Activated T-helper 2 cell treated with anti-CD3 and anti-CD28 coated beads, Interferon-gamma antibody, Interleukin-2, Interleukin-4, amounts not matched to agents 10 μg/mL and 5 μg/mL and 100 μg/mL, durations not matched to agents 14 hours and 24 hours and 36 hours (primary cell): ENCODE data around the gene FAM117B. TPM values are rescaled to one million over a fixed set of nuclear protein-coding genes. Genes with fewer than 3 reads are reported as not detected.

Experiments used
- DNase-seq: peaks from one replicate; pipeline ENCODE4 v3.0.0; 2021; ENCODE audit warnings: low spot score
- H3K27ac Mint-ChIP-seq: one replicate; pipeline ENCODE4 v1.8.0; 2021; ENCODE audit warnings: mixed read lengths
- H3K27me3 Mint-ChIP-seq: one replicate; pipeline ENCODE4 v1.8.0; 2021; ENCODE audit warnings: low read depth, mixed read lengths
- H3K36me3 Mint-ChIP-seq: one replicate; pipeline ENCODE4 v1.8.0; 2021; ENCODE audit warnings: low read depth, mixed read lengths
- H3K4me1 Mint-ChIP-seq: one replicate; pipeline ENCODE4 v1.8.0; 2021; ENCODE audit warnings: low read depth, mixed read lengths
- H3K4me3 Mint-ChIP-seq: one replicate; pipeline ENCODE4 v1.8.0; 2021; ENCODE audit warnings: low read depth, mild to moderate bottlenecking, moderate library complexity, mixed read lengths
- H3K9me3 Mint-ChIP-seq: one replicate; pipeline ENCODE4 v1.8.0; 2021; ENCODE audit warnings: mixed read lengths
- intact Hi-C: fragments of 100-400 bp; cut with micrococcal nuclease; formaldehyde crosslinking; loops from one replicate; pipeline ENCODE4 v1.15.1; 2023
- total RNA-seq: library from RNA; stranded (reverse); gene quantifications from 2 replicates; pipeline ENCODE4 v1.2.3, GENCODE V29; 2022

FAM117B gene
- total RNA-seq, 1 donor from 2014 or later: 8.3 TPM

- DNase-seq: no peak
- Mint-ChIP-seq H3K4me3 (no peak overlapping the region), H3K36me3 (peaks cover 47% of the 10 kb centered on the region), H3K9me3 (peaks cover 13% of the 10 kb centered on the region), H3K27me3 (no peaks in the 10 kb centered on the region), H3K27ac (no peak overlapping the region), H3K4me1 (peaks cover 30% of the 10 kb centered on the region)
- intact Hi-C loops: no loop called here
These were observed 122.6 kb downstream of the FAM117B start for GRCh38 chr2:202757339-202757738.

- Mint-ChIP-seq H3K9me3 (peaks cover 9% of the 10 kb centered on the region), H3K4me1 (peaks cover 32% of the 10 kb centered on the region), H3K4me3 (no peak overlapping the region), H3K27me3 (no peaks in the 10 kb centered on the region), H3K27ac (no peak overlapping the region), H3K36me3 (peaks cover 46% of the 10 kb centered on the region)
- no peak for DNase-seq
- intact Hi-C loops: no loop called here
These were observed 123.4 kb downstream of the FAM117B start for GRCh38 chr2:202758128-202758527.

GRCh38 chr2:202758604-202759003 lies 123.8 kb downstream of the FAM117B start:
- H3K36me3 Mint-ChIP-seq: peaks cover 46% of the 10 kb centered on the region
- no peak for DNase-seq
- peaks cover 32% of the 10 kb centered on the region for H3K4me1 Mint-ChIP-seq
- intact Hi-C loops: no loop called here
- no peak overlapping the region for H3K4me3 Mint-ChIP-seq
- H3K27ac Mint-ChIP-seq: no peak overlapping the region
- H3K9me3 Mint-ChIP-seq: peaks cover 5% of the 10 kb centered on the region
- H3K27me3 Mint-ChIP-seq: no peaks in the 10 kb centered on the region

- Mint-ChIP-seq H3K36me3 (peaks cover 50% of the 10 kb centered on the region), H3K27me3 (no peaks in the 10 kb centered on the region), H3K9me3 (no peaks in the 10 kb centered on the region), H3K27ac (no peak overlapping the region), H3K4me1 (peaks cover 32% of the 10 kb centered on the region), H3K4me3 (no peak overlapping the region)
- no peak for DNase-seq
- intact Hi-C loops: loop anchor here (5.0 kb wide), 3 partner anchors 104 to 174 kb away; no protein-coding TSS in a partner anchor
These were observed 126.1 kb downstream of the FAM117B start for GRCh38 chr2:202760848-202761247.

- Mint-ChIP-seq H3K4me3 (peak overlapping the region; percentile 28), H3K27me3 (no peaks in the 10 kb centered on the region), H3K27ac (peak overlapping the region; percentile 75), H3K4me1 (peaks cover 32% of the 10 kb centered on the region), H3K9me3 (no peaks in the 10 kb centered on the region), H3K36me3 (peaks cover 52% of the 10 kb centered on the region)
- intact Hi-C loops: loop anchor here (1.0 to 5.0 kb wide), 4 partner anchors 59 to 175 kb away; no protein-coding TSS in a partner anchor
- DNase-seq: no peak
These were observed 127.8 kb downstream of the FAM117B start for GRCh38 chr2:202762556-202762955.

GRCh38 chr2:202763916-202764315 lies 129.1 kb downstream of the FAM117B start:
- DNase-seq: no peak
- H3K4me1 Mint-ChIP-seq: peaks cover 34% of the 10 kb centered on the region
- no peaks in the 10 kb centered on the region for H3K27me3 Mint-ChIP-seq
- peaks cover 50% of the 10 kb centered on the region for H3K36me3 Mint-ChIP-seq
- intact Hi-C loops: loop anchor here (5.0 kb wide), 3 partner anchors 107 to 177 kb away; no protein-coding TSS in a partner anchor
- H3K4me3 Mint-ChIP-seq: no peak overlapping the region
- no peaks in the 10 kb centered on the region for H3K9me3 Mint-ChIP-seq
- H3K27ac Mint-ChIP-seq: peak overlapping the region; percentile 70

- Mint-ChIP-seq H3K4me1 (peaks cover 34% of the 10 kb centered on the region), H3K27ac (no peak overlapping the region), H3K36me3 (peaks cover 50% of the 10 kb centered on the region), H3K9me3 (no peaks in the 10 kb centered on the region), H3K27me3 (no peaks in the 10 kb centered on the region), H3K4me3 (no peak overlapping the region)
- no peak for DNase-seq
- intact Hi-C loops: loop anchor here (5.0 kb wide), 3 partner anchors 108 to 178 kb away; no protein-coding TSS in a partner anchor
These were observed 130.2 kb downstream of the FAM117B start for GRCh38 chr2:202764991-202765390.

- Mint-ChIP-seq H3K36me3 (peaks cover 47% of the 10 kb centered on the region), H3K9me3 (no peaks in the 10 kb centered on the region), H3K4me3 (no peak overlapping the region), H3K4me1 (peaks cover 33% of the 10 kb centered on the region), H3K27me3 (no peaks in the 10 kb centered on the region), H3K27ac (no peak overlapping the region)
- no peak for DNase-seq
- intact Hi-C loops: no loop called here
These were observed 130.7 kb downstream of the FAM117B start for GRCh38 chr2:202765436-202765835.

GRCh38 chr2:202768273-202768672 lies 133.5 kb downstream of the FAM117B start:
- Mint-ChIP-seq H3K9me3 (no peaks in the 10 kb centered on the region), H3K4me1 (peaks cover 12% of the 10 kb centered on the region), H3K27me3 (no peaks in the 10 kb centered on the region), H3K4me3 (no peak overlapping the region), H3K27ac (no peak overlapping the region), H3K36me3 (peaks cover 38% of the 10 kb centered on the region)
- intact Hi-C loops: no loop called here
- DNase-seq: no peak

- Mint-ChIP-seq H3K4me1 (peaks cover 5% of the 10 kb centered on the region), H3K4me3 (no peak overlapping the region), H3K9me3 (no peaks in the 10 kb centered on the region), H3K36me3 (peaks cover 29% of the 10 kb centered on the region), H3K27ac (no peak overlapping the region), H3K27me3 (no peaks in the 10 kb centered on the region)
- intact Hi-C loops: no loop called here
- DNase-seq: no peak
These were observed 134.4 kb downstream of the FAM117B start for GRCh38 chr2:202769201-202769600.

- DNase-seq: no peak
- peaks cover 23% of the 10 kb centered on the region for H3K36me3 Mint-ChIP-seq
- H3K9me3 Mint-ChIP-seq: no peaks in the 10 kb centered on the region
- H3K27ac Mint-ChIP-seq: no peak overlapping the region
- H3K27me3 Mint-ChIP-seq: no peaks in the 10 kb centered on the region
- intact Hi-C loops: no loop called here
- peaks cover 3% of the 10 kb centered on the region for H3K4me1 Mint-ChIP-seq
- no peak overlapping the region for H3K4me3 Mint-ChIP-seq
These were observed 136.6 kb downstream of the FAM117B start for GRCh38 chr2:202771336-202771735.

GRCh38 chr2:202771741-202772460 lies 137.1 kb downstream of the FAM117B start:
- Mint-ChIP-seq H3K4me3 (no peak overlapping the region), H3K36me3 (peaks cover 23% of the 10 kb centered on the region), H3K27me3 (no peaks in the 10 kb centered on the region), H3K4me1 (peaks cover 3% of the 10 kb centered on the region), H3K9me3 (no peaks in the 10 kb centered on the region), H3K27ac (no peak overlapping the region)
- intact Hi-C loops: no loop called here
- no peak for DNase-seq

GRCh38 chr2:202773301-202773973 lies 138.7 kb downstream of the FAM117B start:
- H3K27me3 Mint-ChIP-seq: no peaks in the 10 kb centered on the region
- intact Hi-C loops: no loop called here
- no peak overlapping the region for H3K27ac Mint-ChIP-seq
- no peaks in the 10 kb centered on the region for H3K4me1 Mint-ChIP-seq
- no peaks in the 10 kb centered on the region for H3K9me3 Mint-ChIP-seq
- peaks cover 29% of the 10 kb centered on the region for H3K36me3 Mint-ChIP-seq
- no peak for DNase-seq
- H3K4me3 Mint-ChIP-seq: no peak overlapping the region
